Omental fat pad (tissue), 4 donors: Measurements from ENCODE around the gene CAMK2B. TPM values are rescaled to one million over a fixed set of nuclear protein-coding genes. Genes with fewer than 3 reads are reported as not detected.

ENCODE experiments used
- ATAC-seq: fragments of 150-250 bp; one replicate; pipeline ENCODE4 v1.9.1; 2016; ENCODE audit warnings: mild to moderate bottlenecking, moderate library complexity; ENCODE audit not compliant: low FRiP score
- DNase-seq: peaks from one replicate; pipeline ENCODE4 v3.0.0-alpha.2; 2019; ENCODE audit warnings: low spot score
- total RNA-seq, 4 donors: library from RNA; depleted of rRNA; stranded (reverse); fragments of >200 nt; gene quantifications; one replicate each; pipeline ENCODE4 v1.1.0, GENCODE V29; 2016
- TF ChIP-seq, protein P1 (sequence below), 3 donors: fragments of 450-650 bp; IDR thresholded peaks; one replicate each; pipeline ENCODE4 v1.5.1; 2016 to 2017; ENCODE audit warnings: antibody characterized with exemption in 3 of 3, mild to moderate bottlenecking in 3 of 3, moderate library complexity in 2 of 3

The CAMK2B gene
- total RNA-seq, 4 donors from 2014 or later = 0.48 TPM; not detected in 3

DNA sequence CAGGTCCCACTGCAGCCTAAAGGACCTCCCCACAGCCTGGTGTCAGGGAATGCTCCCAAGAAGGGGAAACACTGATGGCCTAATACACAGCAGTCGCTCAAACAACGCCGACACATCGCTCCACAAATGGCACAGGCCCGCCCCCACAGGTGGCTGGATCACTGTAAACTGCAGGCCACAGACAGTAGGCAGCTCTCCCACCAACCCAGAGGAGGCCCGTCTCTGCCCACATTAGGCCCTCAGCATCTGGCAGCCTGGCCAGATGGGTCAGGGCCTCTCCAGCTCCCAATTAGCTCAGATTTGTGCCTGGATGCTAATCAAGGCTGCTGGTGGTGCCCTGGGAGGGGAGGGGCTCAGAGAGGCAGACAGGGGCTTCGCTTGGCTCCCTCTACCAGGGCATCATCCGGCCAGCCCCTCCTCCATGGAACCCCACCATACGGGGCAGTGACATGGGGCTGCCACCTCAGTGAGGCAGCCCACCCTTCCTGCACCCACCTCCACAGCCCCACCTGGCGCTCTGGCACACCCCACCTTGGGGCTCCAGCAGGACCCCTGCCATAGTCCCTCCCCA lies 42.7 kb downstream of the CAMK2B start:
- TF ChIP-seq, protein P1, sequence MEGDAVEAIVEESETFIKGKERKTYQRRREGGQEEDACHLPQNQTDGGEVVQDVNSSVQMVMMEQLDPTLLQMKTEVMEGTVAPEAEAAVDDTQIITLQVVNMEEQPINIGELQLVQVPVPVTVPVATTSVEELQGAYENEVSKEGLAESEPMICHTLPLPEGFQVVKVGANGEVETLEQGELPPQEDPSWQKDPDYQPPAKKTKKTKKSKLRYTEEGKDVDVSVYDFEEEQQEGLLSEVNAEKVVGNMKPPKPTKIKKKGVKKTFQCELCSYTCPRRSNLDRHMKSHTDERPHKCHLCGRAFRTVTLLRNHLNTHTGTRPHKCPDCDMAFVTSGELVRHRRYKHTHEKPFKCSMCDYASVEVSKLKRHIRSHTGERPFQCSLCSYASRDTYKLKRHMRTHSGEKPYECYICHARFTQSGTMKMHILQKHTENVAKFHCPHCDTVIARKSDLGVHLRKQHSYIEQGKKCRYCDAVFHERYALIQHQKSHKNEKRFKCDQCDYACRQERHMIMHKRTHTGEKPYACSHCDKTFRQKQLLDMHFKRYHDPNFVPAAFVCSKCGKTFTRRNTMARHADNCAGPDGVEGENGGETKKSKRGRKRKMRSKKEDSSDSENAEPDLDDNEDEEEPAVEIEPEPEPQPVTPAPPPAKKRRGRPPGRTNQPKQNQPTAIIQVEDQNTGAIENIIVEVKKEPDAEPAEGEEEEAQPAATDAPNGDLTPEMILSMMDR (IDR thresholded peaks at IDR 0.05) = no peak
- ATAC-seq (no peak), DNase-seq (peak; percentile 20)

DNA sequence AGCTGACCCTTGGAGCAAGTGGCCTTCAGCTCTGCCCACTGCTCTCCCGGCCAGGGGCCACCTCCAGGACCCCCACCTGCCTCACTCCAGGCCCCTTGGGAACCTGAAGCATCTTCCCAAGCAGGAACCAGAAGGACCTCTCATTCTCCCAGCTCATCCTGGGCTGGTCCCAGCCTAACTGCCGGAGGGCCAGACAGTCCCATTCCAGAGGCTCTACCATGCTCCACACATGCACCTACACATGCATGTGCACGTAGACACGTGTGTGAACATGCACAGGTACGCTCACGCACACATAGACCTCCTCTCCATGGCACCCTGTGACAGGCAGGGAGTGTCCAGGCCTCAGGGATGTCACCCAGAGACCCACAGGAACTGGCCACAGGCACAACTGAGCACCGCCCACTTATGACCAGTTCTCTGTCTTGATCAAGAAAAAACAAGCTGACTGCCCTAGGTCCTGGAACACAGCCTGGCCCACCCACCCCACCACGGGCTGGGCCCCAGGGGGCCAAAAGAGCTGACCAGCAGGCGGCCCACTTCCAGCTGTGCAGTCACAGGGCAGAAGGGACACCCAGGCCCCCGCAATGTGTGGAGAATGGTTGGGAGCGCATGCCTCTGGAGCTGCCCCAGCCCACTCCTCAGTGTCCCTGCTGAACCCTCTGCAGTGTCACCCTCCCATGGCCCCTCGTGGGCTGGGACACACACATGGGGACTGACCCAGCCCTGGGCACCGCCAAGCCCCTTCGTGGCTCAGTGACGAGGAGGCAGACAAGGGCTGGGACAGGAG lies 43.4 kb downstream of the CAMK2B start:
- DNase-seq (peak; percentile 11), ATAC-seq (no peak)
- TF ChIP-seq, protein P1 (IDR thresholded peaks at IDR 0.05) = no peak

DNA sequence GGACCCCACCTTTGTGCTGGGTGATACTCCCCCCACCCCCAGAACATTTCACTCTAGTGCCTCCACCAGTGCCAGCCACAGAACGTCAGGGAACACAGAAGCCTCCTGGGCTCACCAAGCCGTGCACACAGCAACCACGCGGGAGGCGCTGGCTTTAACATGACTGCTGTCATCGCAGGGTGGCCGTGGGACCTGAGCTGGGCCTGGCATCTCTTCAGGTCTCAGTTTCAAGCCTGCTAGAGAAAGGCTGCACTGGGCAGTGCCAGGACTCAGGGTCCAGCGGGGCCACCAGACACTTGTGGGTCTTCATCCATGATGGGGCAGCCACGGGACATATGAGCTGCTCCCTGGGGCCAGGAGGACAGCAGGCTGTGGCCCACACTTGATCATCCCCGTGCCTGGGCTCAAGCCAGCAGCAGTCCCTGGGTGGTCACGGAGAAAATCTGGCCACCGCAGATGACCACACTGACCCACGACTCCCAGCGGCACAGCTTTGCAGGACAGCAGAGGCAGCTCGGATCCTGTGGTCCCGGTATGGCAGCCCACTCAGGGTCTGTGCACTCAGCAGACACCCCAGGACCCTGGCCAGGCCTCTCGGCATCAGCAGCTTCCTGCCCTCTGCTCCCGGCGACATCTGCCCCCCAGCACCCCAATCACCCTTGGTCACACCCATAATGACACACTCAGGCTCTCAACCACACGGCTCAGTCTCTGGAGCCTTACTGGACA lies 44.2 kb downstream of the CAMK2B start:
- ATAC-seq (no peak), DNase-seq (peak; percentile 2)
- TF ChIP-seq, protein P1 (IDR thresholded peaks at IDR 0.05) = no peak

DNA sequence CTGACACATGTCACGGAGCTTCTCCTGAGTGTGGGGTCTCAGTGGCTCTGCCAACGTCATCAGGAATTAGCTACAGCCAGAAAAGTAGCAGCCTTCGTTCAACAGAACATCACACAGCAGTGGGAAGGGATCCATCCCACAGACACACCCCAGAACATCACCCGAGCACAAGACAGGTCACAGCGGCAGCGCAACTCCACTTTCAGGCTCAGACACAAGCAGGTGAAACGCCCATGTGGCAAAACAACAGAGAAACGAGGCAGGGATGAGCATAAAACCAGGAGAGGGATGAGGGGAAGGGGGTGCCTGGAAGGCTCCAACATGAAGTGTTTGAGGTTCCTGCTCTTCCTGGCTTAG lies 44.8 kb downstream of the CAMK2B start:
- TF ChIP-seq, protein P1 (IDR thresholded peaks at IDR 0.05) = no peak
- DNase-seq (peak; percentile 8), ATAC-seq (no peak)

DNA sequence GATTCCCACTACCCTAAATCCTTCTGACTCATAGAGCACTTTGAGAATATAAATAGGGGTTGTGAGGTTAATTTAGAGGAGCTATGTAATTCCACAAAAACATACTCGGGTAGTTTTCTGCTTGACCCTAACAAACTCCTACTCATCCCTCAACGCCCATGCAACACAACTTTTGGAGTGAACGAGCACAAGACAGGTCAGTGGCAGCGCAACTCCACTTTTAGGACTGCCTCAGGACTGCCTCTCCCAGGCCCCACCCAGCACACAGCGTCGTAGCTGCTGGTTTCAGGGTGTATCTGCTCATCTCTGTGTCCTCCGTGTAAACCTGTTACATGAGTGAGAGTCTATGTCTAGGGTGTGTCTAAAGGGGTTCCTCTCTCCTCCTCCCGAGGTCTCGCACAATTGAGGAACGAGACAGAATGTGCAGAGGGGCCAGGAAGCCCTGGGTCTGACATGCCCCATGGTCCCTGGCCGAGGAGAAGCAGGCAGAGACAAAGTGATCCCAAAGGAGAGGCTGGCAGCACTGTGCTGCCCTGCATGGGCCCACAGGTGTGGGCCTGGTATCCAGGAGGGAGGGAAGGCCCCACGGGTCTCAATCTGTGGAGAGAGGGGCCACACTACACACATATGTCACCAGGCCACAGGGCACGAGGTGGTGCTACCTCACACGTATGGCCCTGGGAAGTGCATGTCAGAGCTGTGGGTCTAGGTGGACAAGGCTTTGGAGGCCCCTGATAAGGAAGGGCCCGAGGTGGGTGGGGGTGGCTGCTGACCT lies 45.5 kb downstream of the CAMK2B start:
- DNase-seq (peak; percentile 16), ATAC-seq (no peak)
- TF ChIP-seq, protein P1 (IDR thresholded peaks at IDR 0.05) = no peak

DNA sequence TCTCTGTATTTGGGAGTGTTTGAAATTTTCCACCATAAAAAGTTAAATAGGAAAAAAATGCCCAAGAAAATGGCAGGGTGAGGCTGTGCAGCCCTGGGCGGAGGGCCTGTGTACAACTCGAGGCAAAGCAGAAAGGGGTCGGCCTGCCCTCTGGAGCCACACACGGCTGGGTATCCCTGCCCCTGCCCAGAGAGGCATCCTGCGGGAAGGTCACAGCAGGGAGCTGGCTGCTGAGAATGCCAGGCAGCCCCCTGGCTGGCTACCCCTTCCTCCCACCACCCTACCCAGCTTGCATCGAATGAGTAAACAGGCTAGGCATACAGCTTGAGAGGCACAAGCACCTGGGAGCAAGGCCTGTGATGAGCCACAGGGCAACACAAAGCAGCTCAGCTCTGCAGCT lies 46.1 kb downstream of the CAMK2B start:
- TF ChIP-seq, protein P1 (IDR thresholded peaks at IDR 0.05) = no peak
- ATAC-seq (no peak), DNase-seq (peak; percentile 14)
